ENCODE results near the gene POFUT2.

The POFUT2 gene

DNA sequence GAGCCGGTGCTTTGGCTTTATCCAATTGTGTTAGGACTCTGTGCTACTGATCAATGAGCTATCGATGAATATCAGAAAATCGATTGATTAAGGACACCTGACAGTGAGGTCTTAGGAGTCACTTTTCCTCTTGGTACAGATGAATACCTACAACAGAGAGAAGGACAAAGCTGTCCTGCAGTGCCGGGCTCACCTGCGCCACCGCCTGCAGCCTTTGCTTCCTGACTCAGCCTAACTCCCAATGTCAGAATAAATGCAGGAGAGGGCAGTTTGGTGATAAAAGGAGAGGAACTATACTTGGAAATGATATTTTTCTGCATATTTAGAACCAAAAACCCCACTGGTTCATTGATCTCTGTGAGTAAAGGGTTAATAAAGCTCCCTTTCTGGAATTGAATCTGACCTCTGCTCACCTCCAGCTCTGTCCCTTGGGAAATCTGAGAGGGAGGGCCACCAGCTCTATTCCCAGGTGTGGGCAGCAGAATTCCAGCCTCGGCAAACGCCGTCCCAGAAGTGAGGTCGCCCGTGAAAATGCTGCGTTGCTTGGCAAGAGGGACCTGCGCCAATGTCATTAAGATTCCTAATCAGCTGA is 39.3 kb downstream of the POFUT2 start:
- DNase-seq (ENCODE audit: low read depth): no peak

- no peak for DNase-seq (ENCODE audit: low read depth)
Observed at GRCh38 chr21:45246386-45247320, 41.0 kb downstream of the POFUT2 start.

GRCh38 chr21:45244799-45245340 is 42.8 kb downstream of the POFUT2 start:
- DNase-seq (ENCODE audit: low read depth): no peak

GRCh38 chr21:45243603-45244002 is 44.1 kb downstream of the POFUT2 start:
- no peak for DNase-seq (ENCODE audit: low read depth)

GRCh38 chr21:45241357-45241756 is 46.3 kb downstream of the POFUT2 start:
- no peak for DNase-seq (ENCODE audit: low read depth)

DNA sequence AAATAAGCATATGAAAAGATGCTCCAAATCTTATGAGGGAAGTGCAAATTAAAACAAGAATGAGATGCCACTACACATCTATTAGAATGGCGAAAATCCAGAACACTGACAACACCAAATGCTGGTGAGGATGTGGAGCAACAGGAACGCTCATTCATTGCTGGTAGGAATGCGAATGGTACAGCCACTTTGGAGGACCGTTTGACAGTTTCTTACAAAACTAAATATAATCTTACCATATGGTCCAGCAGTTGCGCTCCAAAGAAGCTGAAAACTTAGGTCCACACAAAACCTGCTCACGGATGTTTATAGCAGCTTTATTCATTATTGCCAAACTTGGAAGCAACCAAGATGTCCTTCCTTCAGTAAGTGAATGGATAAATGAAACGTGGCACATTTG is 50.3 kb downstream of the POFUT2 start:
- no peak for DNase-seq (ENCODE audit: low read depth)

GRCh38 chr21:45236481-45236880 is 51.2 kb downstream of the POFUT2 start:
- DNase-seq (ENCODE audit: low read depth): no peak

GRCh38 chr21:45235488-45235887 is 52.2 kb downstream of the POFUT2 start:
- no peak for DNase-seq (ENCODE audit: low read depth)

DNA sequence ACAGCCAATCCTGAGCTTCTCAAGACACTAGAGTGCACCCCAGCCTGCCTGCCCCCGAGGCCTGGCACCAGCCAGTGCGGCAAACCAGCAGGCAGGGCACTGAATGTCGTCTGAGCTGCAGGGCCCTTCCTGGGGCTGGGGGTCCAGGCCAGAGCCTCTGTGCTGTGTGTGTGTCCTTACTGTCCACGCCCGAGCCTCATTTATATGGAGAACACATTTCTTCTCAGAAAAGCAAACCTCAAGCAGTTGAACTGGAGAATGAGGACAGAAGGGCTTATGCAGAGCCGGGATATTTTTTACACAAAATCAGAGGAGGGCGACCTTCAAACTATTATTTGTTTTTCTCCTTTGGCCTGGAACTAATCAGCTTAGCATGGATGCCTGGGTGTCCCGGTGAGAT is 52.7 kb downstream of the POFUT2 start:
- no peak for DNase-seq (ENCODE audit: low read depth)

DNA sequence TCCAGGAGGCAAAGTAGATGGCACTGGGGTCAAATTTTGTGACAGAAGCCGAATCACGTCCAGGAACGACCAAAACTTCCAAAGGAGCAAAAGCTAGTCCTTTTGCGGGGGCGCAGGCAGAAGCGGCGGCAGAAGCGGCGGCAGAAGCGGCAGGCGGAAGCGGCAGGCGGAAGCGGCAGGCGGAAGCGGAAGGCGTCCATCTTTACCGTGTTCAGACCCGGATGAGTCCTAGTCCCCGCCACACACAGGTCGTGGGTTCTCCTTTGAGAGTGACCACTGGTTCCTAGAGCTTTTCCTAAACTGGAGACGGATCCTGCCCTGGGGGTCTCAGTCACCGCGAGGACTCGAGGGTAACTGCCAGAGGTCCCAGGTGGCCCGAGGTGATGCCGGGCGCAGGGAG is 53.6 kb downstream of the POFUT2 start:
- no peak for DNase-seq (ENCODE audit: low read depth)

DNA sequence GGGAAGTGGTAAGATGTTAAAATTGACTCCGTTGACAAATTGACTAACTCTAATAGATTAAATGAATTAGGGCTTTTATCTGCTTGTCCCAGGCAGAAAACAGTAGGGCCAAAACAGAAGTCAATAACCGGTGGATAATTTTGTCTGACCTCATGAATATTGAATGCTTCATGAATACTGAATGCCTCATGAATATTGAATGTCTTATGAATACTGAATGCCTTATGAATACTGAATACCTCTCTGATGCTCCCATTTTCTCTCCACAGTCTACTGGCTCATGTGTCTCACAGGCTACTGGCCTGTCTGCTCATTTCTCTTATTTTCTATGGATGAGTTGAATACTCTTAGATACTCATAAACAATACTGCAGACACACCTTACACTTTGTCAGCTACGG is 56.0 kb downstream of the POFUT2 start:
- no peak for DNase-seq (ENCODE audit: low read depth)

DNA sequence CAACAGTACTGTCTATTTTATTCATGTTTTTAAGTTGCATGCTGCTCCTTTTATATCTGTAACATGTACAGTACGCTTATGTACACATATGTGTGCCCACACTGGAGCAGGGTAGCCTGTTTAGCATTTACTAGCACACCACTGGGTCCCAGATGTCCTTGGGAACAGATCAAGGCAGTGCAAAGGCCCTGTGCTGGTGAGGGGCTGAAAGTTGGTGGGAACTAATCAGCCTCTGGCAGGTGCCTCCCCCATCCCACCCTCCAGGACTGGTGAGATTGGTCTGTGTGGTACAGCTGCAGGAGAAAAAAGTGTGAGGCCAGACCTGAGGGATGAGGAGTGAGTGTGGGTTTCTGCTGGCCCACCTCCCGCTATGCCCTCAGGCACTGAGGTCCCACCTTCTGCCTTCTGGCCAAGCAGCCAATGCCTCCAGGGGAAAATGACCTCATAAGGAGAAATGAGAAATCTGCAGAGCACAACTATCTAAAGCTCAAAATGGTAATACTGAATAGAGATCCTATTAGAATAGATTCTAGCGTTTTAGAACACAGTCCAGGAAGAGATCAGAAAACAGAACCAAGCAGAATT is 58.9 kb downstream of the POFUT2 start:
- no peak for DNase-seq (ENCODE audit: low read depth)

DNA sequence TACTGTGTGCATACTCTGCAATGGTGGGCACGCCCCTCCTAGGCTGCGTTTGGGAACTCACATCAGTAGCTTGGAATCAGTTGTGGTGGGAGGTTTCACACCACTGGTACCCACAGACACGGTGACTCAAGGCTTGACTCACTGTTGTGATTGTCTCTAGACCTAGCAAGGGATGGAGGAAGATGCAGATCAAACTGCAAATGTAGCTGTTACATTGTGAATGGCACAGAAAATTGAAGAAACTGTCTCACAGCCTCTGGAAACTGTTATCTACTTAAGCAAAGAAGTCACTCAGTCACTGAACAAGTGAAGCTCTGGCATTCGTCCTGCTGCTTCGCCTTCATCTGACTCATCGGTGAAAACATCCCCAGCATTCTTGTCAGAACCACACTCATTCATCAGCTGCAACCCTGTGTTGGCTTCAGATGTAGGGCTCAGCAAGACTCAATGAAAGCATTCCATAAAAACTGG is 59.5 kb downstream of the POFUT2 start:
- peak; percentile 61 for DNase-seq (ENCODE audit: low read depth)

DNA sequence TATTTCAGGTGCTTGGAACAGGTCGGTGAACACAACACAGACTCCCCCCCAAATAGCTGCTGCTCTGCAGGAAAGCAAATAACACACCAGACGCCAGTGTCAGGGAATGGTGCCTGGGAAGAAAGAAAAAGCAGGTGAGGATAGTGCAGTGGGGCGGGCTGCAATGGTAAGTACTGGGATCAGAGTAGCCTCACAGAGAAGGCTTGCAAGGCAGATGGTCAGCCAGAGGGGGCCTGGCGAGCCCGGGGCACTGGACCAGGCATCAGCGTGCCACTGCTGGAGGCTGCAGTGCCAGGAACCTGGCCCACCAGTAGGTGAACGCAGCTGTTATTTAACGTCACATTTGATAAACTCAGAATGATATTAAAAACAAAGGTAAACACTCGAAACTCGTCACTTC is 60.0 kb downstream of the POFUT2 start:
- no peak for DNase-seq (ENCODE audit: low read depth)

- peak; percentile 14 for DNase-seq (ENCODE audit: low read depth)
Observed at GRCh38 chr21:45226540-45227326, 61.0 kb downstream of the POFUT2 start.

DNA sequence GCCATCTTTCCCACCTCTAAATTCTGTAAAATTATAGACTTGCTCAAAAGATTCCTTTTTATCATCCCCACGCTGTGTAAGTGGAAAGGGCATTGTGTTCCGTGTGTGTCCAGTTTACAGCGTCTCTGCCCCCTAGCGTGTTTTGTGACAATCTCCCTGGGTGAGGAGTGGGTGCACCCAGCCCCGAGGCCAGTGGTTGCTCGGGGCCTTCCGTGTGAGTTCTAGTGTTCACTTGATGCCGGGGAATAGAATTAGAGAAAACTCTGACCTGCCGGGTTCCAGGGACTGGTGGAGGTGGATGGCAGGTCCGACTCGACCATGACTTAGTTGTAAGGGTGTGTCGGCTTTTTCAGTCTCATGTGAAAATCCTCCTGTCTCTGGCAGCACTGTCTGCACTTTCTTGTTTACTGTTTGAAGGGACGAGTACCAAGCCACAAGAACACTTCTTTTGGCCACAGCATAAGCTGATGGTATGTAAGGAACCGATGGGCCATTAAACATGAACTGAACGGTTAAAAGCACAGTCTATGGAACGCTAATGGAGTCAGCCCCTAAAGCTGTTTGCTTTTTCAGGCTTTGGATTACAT is 61.9 kb downstream of the POFUT2 start:
- DNase-seq (ENCODE audit: low read depth): no peak

- no peak for DNase-seq (ENCODE audit: low read depth)
Observed at GRCh38 chr21:45225041-45225740, 62.5 kb downstream of the POFUT2 start.

GRCh38 chr21:45224189-45224938 is 63.3 kb downstream of the POFUT2 start:
- no peak for DNase-seq (ENCODE audit: low read depth)

DNA sequence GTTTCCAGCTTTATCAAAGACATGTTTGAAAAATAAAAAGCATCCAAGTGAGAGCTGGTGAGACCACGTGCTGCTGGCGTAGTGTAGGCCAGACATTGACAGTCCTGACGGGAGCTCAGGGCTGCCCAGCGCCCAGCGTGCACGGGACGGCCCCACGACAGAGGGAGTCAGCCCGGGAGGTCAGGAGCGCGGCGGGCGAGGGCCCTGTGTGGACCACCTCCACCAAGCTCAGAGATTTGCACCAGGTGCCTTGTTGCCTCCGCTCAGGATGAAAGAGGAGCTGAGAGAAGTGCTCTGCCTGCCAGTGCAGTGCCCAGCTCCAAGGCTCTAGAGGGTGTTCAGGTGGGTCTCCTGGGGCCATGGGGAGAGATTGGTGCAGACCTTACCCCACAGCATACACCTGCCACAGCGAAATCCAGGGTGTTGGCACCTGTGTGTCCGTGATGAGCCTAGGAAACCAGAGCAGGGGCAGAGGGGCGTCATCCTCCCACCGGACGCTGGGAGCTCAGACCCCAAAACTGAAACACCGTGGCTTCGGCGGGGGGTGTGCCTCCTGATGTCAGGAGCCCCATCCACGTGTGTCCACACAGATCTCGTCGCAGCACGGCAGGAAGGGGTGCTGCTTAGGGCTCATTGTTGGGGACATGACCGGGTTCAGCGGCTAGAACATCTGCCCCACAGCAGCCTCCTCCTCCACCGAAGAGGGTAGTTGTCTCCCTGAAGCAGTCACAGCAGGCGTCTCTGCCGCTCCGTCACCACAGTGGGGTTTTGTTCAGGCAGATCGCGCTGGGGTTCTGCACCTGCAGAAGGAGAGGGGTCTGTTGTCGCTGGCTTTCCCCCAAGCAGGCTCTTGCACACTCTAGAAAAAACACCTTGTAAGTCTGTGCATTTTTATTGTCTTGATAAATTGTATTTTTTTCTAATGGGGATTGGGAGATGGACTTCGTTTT is 64.2 kb downstream of the POFUT2 start:
- no peak for DNase-seq (ENCODE audit: low read depth)

Measured in stimulated activated CD8-positive, alpha-beta memory T cell treated with anti-CD3 and anti-CD28 coated beads, Interleukin-12 subunit alpha, Interleukin-12 subunit beta, amount 100 ng/mL, for 4 hours (primary cell).